Muscle layer of colon (tissue), 2 donors: ENCODE data around the gene C9orf43.
"Not testable (repeated sequence)": the region's sequence is repeated elsewhere in the genome, so short reads cannot be mapped to it uniquely, and the experiment has no call there.

ENCODE experiments used
- H3K27ac ChIP-seq: one replicate; pipeline ENCODE4 v1.7.0; 2013; ENCODE audit warnings: low read depth, mild to moderate bottlenecking, low read length, moderate library complexity
- H3K27me3 ChIP-seq, 2 donors: one replicate each; pipeline ENCODE4 v1.7.0; 2013; ENCODE audit warnings: low read length in 2 of 2, mild to moderate bottlenecking in 2 of 2; ENCODE audit not compliant: insufficient read depth in 2 of 2, control insufficient read depth in 1 of 2
- H3K36me3 ChIP-seq: one replicate; pipeline ENCODE4 v1.7.0; 2013; ENCODE audit warnings: mild to moderate bottlenecking, low read length; ENCODE audit not compliant: insufficient read depth
- H3K4me1 ChIP-seq: one replicate; pipeline ENCODE4 v1.7.0; 2013; ENCODE audit warnings: mild to moderate bottlenecking, low read length; ENCODE audit not compliant: insufficient read depth
- H3K4me3 ChIP-seq, 2 donors: one replicate each; pipeline ENCODE4 v1.7.0; 2013; ENCODE audit warnings: low read length in 2 of 2, low read depth in 1 of 2, mild to moderate bottlenecking in 1 of 2, moderate library complexity in 1 of 2
- H3K9ac ChIP-seq: one replicate; pipeline ENCODE4 v1.7.0; 2013; ENCODE audit warnings: low read length
- H3K9me3 ChIP-seq: one replicate; pipeline ENCODE4 v1.7.0; 2013; ENCODE audit warnings: mild to moderate bottlenecking, low read length
- donor health status: abdominal sarcoma.
- donor health status: Adenocarcinoma of cecum.

Gene C9orf43

GRCh38 chr9:113410207-113410864 is at the start of gene C9orf43, which contains the start of gene POLE3:
C9orf43 (plus strand) TSS chr9:113410747; CDS start chr9:113413494, 2,747 bp downstream.
POLE3 (minus strand) TSS chr9:113410675; CDS start chr9:113410293, 382 bp downstream.
- peak within 1 kb of the TSS; percentile 99 for H3K27ac ChIP-seq
- H3K9me3 ChIP-seq, result no peaks in the 10 kb centered on the region
- peaks cover 5% of the 10 kb centered on the region for H3K4me1 ChIP-seq
- peaks cover 19% of the 10 kb centered on the region for H3K36me3 ChIP-seq
- peak within 1 kb of the TSS; percentile 72 to 95 for H3K4me3 ChIP-seq
- H3K27me3 ChIP-seq, result no peaks in the 10 kb centered on the region
- peak within 1 kb of the TSS; percentile 100 for H3K9ac ChIP-seq

GRCh38 chr9:113361304-113362018 is 49.1 kb upstream of the C9orf43 start:
- H3K27ac ChIP-seq, result no peak overlapping the region
- H3K36me3 ChIP-seq, result no peaks in the 10 kb centered on the region
- H3K4me3 ChIP-seq, result no peak overlapping the region
- no peak overlapping the region for H3K9ac ChIP-seq
- no peaks in the 10 kb centered on the region for H3K4me1 ChIP-seq
- no peaks in the 10 kb centered on the region for H3K9me3 ChIP-seq
- H3K27me3 ChIP-seq, result no peaks in the 10 kb centered on the region

- no peaks in the 10 kb centered on the region for H3K36me3 ChIP-seq
- H3K9me3 ChIP-seq, result no peaks in the 10 kb centered on the region
- no peak overlapping the region for H3K9ac ChIP-seq
- H3K4me1 ChIP-seq, result no peaks in the 10 kb centered on the region
- H3K27ac ChIP-seq, result no peak overlapping the region
- H3K27me3 ChIP-seq, result no peaks in the 10 kb centered on the region
- H3K4me3 ChIP-seq, result no peak overlapping the region
These were observed 47.2 kb upstream of the C9orf43 start for GRCh38 chr9:113363336-113363735.

GRCh38 chr9:113364951-113365350 is 45.6 kb upstream of the C9orf43 start:
- no peak overlapping the region for H3K4me3 ChIP-seq
- no peaks in the 10 kb centered on the region for H3K36me3 ChIP-seq
- no peak overlapping the region for H3K27ac ChIP-seq
- H3K9ac ChIP-seq, result no peak overlapping the region
- no peaks in the 10 kb centered on the region for H3K4me1 ChIP-seq
- no peaks in the 10 kb centered on the region for H3K9me3 ChIP-seq
- H3K27me3 ChIP-seq, result no peaks in the 10 kb centered on the region

- H3K4me1 ChIP-seq, H3K27ac ChIP-seq, H3K9me3 ChIP-seq, H3K27me3 ChIP-seq, H3K36me3 ChIP-seq, H3K4me3 ChIP-seq, H3K9ac ChIP-seq: not testable (repeated sequence)
These were observed 44.9 kb upstream of the C9orf43 start for GRCh38 chr9:113365652-113366051.

- H3K4me1 ChIP-seq, result no peaks in the 10 kb centered on the region
- H3K9ac ChIP-seq, result no peak overlapping the region
- peaks cover 5% of the 10 kb centered on the region for H3K36me3 ChIP-seq
- H3K4me3 ChIP-seq, result no peak overlapping the region
- no peak overlapping the region for H3K27ac ChIP-seq
- no peaks in the 10 kb centered on the region for H3K27me3 ChIP-seq
- H3K9me3 ChIP-seq, result no peaks in the 10 kb centered on the region
These were observed 42.1 kb upstream of the C9orf43 start for GRCh38 chr9:113368348-113368981.

GRCh38 chr9:113368982-113369854 is 41.3 kb upstream of the C9orf43 start:
- H3K4me3 ChIP-seq, result no peak overlapping the region
- H3K9ac ChIP-seq, result no peak overlapping the region
- H3K27ac ChIP-seq, result no peak overlapping the region
- no peaks in the 10 kb centered on the region for H3K27me3 ChIP-seq
- H3K9me3 ChIP-seq, result no peaks in the 10 kb centered on the region
- H3K4me1 ChIP-seq, result no peaks in the 10 kb centered on the region
- peaks cover 12% of the 10 kb centered on the region for H3K36me3 ChIP-seq

GRCh38 chr9:113369855-113370140 is 40.7 kb upstream of the C9orf43 start:
- Histone ChIP-seq H3K4me1 (no peaks in the 10 kb centered on the region), H3K27ac (no peak overlapping the region), H3K36me3 (peaks cover 17% of the 10 kb centered on the region), H3K4me3 (no peak overlapping the region), H3K9me3 (no peaks in the 10 kb centered on the region), H3K9ac (no peak overlapping the region), H3K27me3 (no peaks in the 10 kb centered on the region)

GRCh38 chr9:113370806-113371325 is 39.7 kb upstream of the C9orf43 start:
- Histone ChIP-seq H3K9me3 (no peaks in the 10 kb centered on the region), H3K27ac (no peak overlapping the region), H3K36me3 (peaks cover 17% of the 10 kb centered on the region), H3K4me3 (no peak overlapping the region), H3K27me3 (no peaks in the 10 kb centered on the region), H3K9ac (no peak overlapping the region), H3K4me1 (peaks cover 7% of the 10 kb centered on the region)

GRCh38 chr9:113372059-113372458 is 38.5 kb upstream of the C9orf43 start:
- Histone ChIP-seq H3K27me3 (no peaks in the 10 kb centered on the region), H3K9ac (no peak overlapping the region), H3K9me3 (no peaks in the 10 kb centered on the region), H3K27ac (no peak overlapping the region), H3K4me3 (no peak overlapping the region), H3K4me1 (peaks cover 10% of the 10 kb centered on the region), H3K36me3 (peaks cover 17% of the 10 kb centered on the region)

- no peak overlapping the region for H3K27ac ChIP-seq
- no peak overlapping the region for H3K4me3 ChIP-seq
- H3K36me3 ChIP-seq, result peaks cover 17% of the 10 kb centered on the region
- H3K27me3 ChIP-seq, result no peaks in the 10 kb centered on the region
- no peak overlapping the region for H3K9ac ChIP-seq
- H3K4me1 ChIP-seq, result peaks cover 10% of the 10 kb centered on the region
- no peaks in the 10 kb centered on the region for H3K9me3 ChIP-seq
These were observed 37.3 kb upstream of the C9orf43 start for GRCh38 chr9:113373256-113373655.
